ENCODE data around the gene SCARB1.
A peak's percentile ranks its signal among the peaks of the same experiment; 100 is the strongest.
"Not testable (repeated sequence)": the region's sequence is repeated elsewhere in the genome, so short reads cannot be mapped to it uniquely, and the experiment has no call there.

Gene SCARB1, protein sequence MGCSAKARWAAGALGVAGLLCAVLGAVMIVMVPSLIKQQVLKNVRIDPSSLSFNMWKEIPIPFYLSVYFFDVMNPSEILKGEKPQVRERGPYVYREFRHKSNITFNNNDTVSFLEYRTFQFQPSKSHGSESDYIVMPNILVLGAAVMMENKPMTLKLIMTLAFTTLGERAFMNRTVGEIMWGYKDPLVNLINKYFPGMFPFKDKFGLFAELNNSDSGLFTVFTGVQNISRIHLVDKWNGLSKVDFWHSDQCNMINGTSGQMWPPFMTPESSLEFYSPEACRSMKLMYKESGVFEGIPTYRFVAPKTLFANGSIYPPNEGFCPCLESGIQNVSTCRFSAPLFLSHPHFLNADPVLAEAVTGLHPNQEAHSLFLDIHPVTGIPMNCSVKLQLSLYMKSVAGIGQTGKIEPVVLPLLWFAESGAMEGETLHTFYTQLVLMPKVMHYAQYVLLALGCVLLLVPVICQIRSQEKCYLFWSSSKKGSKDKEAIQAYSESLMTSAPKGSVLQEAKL

DNA sequence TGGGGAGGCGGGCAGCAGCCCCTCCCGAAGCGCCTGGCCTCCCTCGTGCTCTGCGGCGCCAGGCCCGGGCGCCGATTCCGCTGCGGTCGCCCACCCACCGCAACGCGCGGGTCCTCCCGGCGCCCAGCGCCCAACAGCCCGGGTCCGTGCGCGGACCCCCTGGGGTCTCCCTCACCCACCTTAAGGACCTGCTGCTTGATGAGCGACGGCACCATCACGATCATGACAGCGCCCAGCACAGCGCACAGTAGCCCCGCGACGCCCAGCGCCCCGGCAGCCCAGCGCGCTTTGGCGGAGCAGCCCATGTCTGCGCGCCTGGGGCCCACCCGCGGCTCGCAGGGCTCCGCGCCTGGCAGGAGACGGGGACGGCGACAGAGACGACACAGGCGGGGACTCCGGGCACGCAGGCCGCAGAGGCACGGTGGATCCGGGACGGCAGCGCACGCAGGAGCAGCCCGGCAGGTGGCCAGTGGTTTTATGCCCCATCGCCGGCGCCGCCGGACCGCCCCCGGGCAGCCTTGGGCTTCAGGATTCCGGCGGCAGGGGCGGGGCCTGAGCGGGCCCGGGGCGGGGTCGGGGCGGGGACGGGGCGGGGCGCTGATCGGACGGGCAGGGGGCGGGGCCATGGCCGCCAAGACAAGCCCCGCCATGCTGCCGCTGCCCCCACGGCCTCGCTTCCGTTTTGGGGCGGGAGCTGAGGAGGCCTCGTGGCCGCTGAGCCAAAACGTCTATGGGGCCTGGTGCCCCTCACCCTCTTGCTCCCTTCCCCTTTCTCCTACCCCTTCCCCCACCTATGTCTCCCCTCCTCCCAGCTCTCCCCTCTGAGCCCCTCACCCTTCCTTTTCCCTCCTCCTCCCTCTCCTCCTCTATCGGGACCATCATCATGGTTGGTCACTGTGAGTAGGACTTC lies at the start of gene SCARB1:
TSS of gene SCARB1 (minus strand) at position 449 of the 910 bp plus-strand sequence. CDS start at position 305, 144 bp downstream.
- peak; percentile 29 to 80 (median 55) for DNase-seq (ENCODE audit: low read depth in 3 of 3, low spot score in 1 of 3)

- DNase-seq (ENCODE audit: low read depth in 3 of 3, low spot score in 1 of 3), result not testable (repeated sequence)
Observed at GRCh38 chr12:124912529-124913287, 49.0 kb upstream of the SCARB1 start.

DNA sequence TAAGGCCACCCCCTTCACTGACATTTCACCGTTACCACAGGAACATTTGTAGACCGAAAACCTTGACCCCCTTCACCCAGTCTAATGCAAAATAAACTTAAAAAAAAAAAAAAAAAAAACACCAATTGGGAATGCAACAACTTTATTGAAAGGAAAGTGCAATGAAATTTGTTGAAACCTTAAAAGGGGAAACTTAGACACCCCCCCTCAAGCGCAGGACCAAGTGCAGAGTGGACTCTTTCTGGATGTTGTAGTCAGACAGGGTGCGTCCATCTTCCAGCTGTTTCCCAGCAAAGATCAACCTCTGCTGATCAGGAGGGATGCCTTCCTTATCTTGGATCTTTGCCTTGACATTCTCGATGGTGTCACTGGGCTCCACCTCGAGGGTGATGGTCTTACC lies 47.9 kb upstream of the SCARB1 start:
- DNase-seq (ENCODE audit: low read depth in 3 of 3, low spot score in 1 of 3), result not testable (repeated sequence)

GRCh38 chr12:124910561-124911478 lies 47.2 kb upstream of the SCARB1 start:
- DNase-seq (ENCODE audit: low read depth in 3 of 3, low spot score in 1 of 3), result no peak

DNA sequence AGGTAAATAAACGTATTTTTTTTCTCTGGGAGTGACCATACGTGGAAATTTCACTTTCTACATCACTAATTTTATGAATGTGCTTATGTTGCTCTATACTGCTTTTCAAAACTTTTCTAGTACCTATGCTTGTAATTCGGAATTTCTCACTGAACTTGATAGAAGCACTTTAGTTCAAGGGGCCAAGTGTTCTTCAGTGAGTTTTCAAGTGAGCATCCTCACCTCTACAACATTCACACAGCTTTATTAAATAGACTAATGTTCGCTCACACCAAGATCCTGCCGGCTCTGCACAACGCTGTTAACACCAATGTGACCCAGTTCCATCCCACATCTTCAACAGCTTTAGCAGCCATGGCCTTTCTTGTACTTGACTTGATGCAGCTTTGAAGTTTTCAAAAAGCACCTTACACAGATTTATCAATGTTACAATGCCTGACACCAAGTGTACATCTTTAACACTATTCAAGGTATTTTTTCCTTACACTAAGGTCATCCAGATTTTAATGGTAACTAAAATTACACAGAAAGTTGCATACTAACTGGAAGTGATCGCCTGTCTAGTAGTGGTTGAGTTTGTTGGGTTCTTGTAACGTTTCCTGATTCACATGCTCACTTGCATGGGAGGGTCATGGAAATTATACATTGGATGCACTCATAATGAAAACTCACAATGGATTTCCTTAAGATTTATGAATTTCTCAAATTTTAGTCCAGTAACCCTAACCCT lies 46.3 kb upstream of the SCARB1 start:
- DNase-seq (ENCODE audit: low read depth in 3 of 3, low spot score in 1 of 3), result no peak

GRCh38 chr12:124906606-124907261 lies 43.1 kb upstream of the SCARB1 start:
- DNase-seq (ENCODE audit: low read depth in 3 of 3, low spot score in 1 of 3), result peak; percentile 56 to 79 (median 75)

DNA sequence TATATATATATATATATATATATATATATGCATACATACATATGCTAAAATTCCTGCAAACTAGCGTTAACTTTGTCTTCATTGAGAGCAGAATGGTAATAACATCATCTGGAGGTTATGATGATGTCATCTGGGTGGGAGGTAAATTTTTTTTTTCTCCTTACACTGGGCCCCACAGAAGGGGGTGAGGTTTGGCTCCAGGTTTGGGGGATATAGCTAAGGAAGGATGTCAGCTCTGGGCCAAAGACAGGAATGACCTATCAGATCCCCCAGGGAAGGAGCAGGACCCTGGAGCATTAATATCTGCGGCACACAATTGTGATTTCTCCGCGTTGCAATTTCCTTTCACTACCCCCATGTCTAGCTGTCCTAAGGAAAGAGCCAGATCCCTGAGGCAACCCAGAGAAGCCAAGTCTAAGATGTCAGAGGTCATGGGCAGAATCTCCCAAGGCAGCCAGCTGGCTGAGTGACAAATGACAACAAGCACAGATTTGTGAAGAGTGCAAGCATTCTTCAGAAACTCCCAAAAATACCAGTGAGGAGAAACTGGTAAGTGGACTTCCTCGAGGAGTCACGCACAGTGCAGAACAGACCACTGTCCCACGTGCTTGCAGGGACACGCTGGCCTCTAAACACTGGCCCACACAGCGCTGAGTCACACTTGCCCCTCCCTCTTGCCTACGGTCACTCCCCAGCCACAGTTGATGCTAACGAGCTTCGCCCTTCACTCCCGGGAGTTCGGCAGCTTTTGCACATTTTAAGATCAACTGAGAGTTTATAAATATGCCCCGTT lies 40.8 kb upstream of the SCARB1 start:
- DNase-seq (ENCODE audit: low read depth in 3 of 3, low spot score in 1 of 3), result no peak

- DNase-seq (ENCODE audit: low read depth in 3 of 3, low spot score in 1 of 3), result no peak
Observed at GRCh38 chr12:124902916-124903315, 39.3 kb upstream of the SCARB1 start.

GRCh38 chr12:124901003-124901402 lies 37.3 kb upstream of the SCARB1 start:
- DNase-seq (ENCODE audit: low read depth in 3 of 3, low spot score in 1 of 3), result no peak

GRCh38 chr12:124900345-124900795 lies 36.7 kb upstream of the SCARB1 start:
- not testable (repeated sequence) for DNase-seq (ENCODE audit: low read depth in 3 of 3, low spot score in 1 of 3)

DNA sequence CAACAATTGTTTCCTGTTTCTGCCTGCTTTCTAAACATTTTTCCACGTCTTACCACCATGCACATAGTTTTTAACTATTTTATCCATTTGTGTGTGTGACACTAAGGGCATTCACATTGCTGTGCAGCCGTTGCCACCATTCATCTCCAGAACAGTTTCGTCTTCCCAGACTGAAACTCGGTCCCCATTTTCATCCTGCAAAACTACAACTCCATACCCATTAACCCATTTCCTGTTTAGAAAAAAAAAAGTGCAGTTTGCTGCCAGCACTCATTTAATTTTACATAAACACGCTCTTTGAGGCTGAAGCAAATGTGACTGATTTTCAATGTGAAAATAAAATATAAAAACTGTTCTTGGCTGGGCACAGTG lies 35.2 kb upstream of the SCARB1 start:
- DNase-seq (ENCODE audit: low read depth in 3 of 3, low spot score in 1 of 3), result no peak

GRCh38 chr12:124898200-124898922 lies 34.7 kb upstream of the SCARB1 start:
- peak; percentile 25 to 38 (median 34) for DNase-seq (ENCODE audit: low read depth in 3 of 3, low spot score in 1 of 3)

DNA sequence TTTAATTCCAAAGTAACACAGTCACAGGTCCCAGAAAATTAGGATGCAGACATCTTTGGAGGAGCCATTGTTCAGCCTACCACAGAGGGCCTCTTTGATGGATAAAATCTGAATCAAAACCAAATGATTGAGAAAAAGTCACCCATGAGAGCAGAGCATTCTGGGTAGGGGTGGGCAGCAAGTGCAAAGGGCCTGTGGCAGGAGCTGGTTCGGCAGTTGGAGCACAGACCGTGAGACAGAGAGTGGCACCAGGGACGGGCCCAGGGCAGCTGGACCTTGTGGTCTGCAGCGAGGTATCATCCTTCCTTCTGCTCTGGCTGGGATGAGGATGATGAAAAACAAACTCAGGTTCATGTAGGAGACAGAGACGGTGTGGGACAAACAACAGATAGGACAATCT lies 32.8 kb upstream of the SCARB1 start:
- DNase-seq (ENCODE audit: low read depth in 3 of 3, low spot score in 1 of 3), result no peak

GRCh38 chr12:124893792-124894516 lies 30.3 kb upstream of the SCARB1 start:
- no peak for DNase-seq (ENCODE audit: low read depth in 3 of 3, low spot score in 1 of 3)

DNA sequence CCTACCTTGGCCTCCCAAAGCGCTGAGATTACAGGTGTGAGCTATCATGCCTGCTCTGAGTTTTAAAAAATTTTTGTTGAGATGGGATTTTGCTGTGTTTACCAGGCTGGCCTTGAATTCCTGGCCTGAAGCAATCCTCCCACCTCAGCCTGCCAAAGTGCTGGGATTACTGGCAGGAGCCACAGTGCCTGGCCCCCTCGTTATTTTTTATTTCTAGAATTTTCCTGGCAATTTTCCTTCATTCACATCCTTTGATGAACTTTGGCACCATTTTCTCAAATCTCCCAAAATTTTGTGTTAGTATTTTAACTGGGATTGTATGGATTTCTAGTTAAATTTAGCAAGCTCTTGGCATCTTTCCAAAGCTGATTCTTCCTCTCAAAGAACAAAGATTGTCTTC lies 24.6 kb upstream of the SCARB1 start:
- DNase-seq (ENCODE audit: low read depth in 3 of 3, low spot score in 1 of 3), result no peak

- not testable (repeated sequence) for DNase-seq (ENCODE audit: low read depth in 3 of 3, low spot score in 1 of 3)
Observed at GRCh38 chr12:124887766-124888165, 24.1 kb upstream of the SCARB1 start.
